ENCODE results near the gene TAC3.
"Not testable (repeated sequence)": the region's sequence is repeated elsewhere in the genome, so short reads cannot be mapped to it uniquely, and the experiment has no call there.

GRCh38 chr12:56963557-56963956 lies 52.8 kb downstream of the TAC3 start:
- not testable (repeated sequence) for TF ChIP-seq CTCF, POLR2A (IDR thresholded peaks at IDR 0.05)
